CD8-positive, alpha-beta memory T cell (primary cell): ENCODE measurements around the gene B3GAT1. TPM values are rescaled to one million over a fixed set of nuclear protein-coding genes. Genes with fewer than 3 reads are reported as not detected.

Experiments used
- CTCF ChIA-PET: fragments of 350-600 bp; sonication (Branson Sonifier 250); formaldehyde crosslinking; loops from one replicate; lab custom pipeline; 2021; ENCODE audit warnings: antibody characterized with exemption; lab: Charles Lee
- POLR2A ChIA-PET: fragments of 350-600 bp; sonication (Branson Sonifier 250); formaldehyde crosslinking; loops from one replicate; lab custom pipeline; 2021; ENCODE audit warnings: antibody characterized with exemption; lab: Charles Lee
- DNase-seq, 5 donors: peaks; one replicate each; pipeline versions ENCODE4 v3.0.0 to v3.0.0-alpha.2; 2020 to 2022; ENCODE audit warnings: mixed read lengths in 1 of 5
- H3K27ac ChIP-seq: one replicate; pipeline ENCODE4 v1.7.0; 2013; ENCODE audit warnings: low read depth, mild to moderate bottlenecking, low read length, moderate library complexity
- H3K27me3 ChIP-seq: 2 replicates; pipeline ENCODE4 v1.7.0; 2013; ENCODE audit warnings: low read length, mild to moderate bottlenecking; ENCODE audit not compliant: insufficient read depth, poor library complexity, severe bottlenecking
- H3K36me3 ChIP-seq: 2 replicates; pipeline ENCODE4 v1.7.0; 2013; ENCODE audit warnings: mild to moderate bottlenecking, low read length, moderate library complexity; ENCODE audit not compliant: insufficient read depth
- H3K4me1 ChIP-seq: 2 replicates; pipeline ENCODE4 v1.7.0; 2013; ENCODE audit warnings: mild to moderate bottlenecking, low read length, moderate library complexity; ENCODE audit not compliant: insufficient read depth
- H3K4me3 ChIP-seq: 2 replicates; pipeline ENCODE4 v1.7.0; 2013; ENCODE audit warnings: mild to moderate bottlenecking, low read length
- H3K9me3 ChIP-seq: 2 replicates; pipeline ENCODE4 v1.7.0; 2013; ENCODE audit warnings: mild to moderate bottlenecking, low read length
- H3K27ac Mint-ChIP-seq, 8 donors: one replicate each; pipeline ENCODE4 v1.8.0; 2020 to 2021; ENCODE audit warnings: mixed read lengths in 8 of 8, mild to moderate bottlenecking in 6 of 8, inconsistent platforms in 3 of 8, moderate library complexity in 3 of 8
- H3K27me3 Mint-ChIP-seq, 2 donors: one replicate each; pipeline ENCODE4 v1.8.0; 2020 to 2021; ENCODE audit warnings: mixed read lengths in 2 of 2, mild to moderate bottlenecking in 1 of 2, moderate library complexity in 1 of 2
- H3K36me3 Mint-ChIP-seq, 3 donors: one replicate each; pipeline ENCODE4 v1.8.0; 2020 to 2021; ENCODE audit warnings: mixed read lengths in 3 of 3, inconsistent platforms in 1 of 3, mild to moderate bottlenecking in 1 of 3
- H3K4me1 Mint-ChIP-seq, 3 donors: one replicate each; pipeline ENCODE4 v1.8.0; 2020 to 2021; ENCODE audit warnings: mixed read lengths in 3 of 3, inconsistent platforms in 1 of 3, mild to moderate bottlenecking in 1 of 3
- H3K4me3 Mint-ChIP-seq, 7 donors: one replicate each; pipeline ENCODE4 v1.8.0; 2020 to 2021; ENCODE audit warnings: mixed read lengths in 7 of 7, mild to moderate bottlenecking in 6 of 7, moderate library complexity in 4 of 7, inconsistent platforms in 2 of 7
- H3K9me3 Mint-ChIP-seq, 5 donors: one replicate each; pipeline ENCODE4 v1.8.0; 2020 to 2022; ENCODE audit warnings: mixed read lengths in 5 of 5, mild to moderate bottlenecking in 3 of 5, moderate library complexity in 2 of 5, inconsistent platforms in 1 of 5
- polyA plus RNA-seq: library from polyadenylated mRNA; unstranded; fragments of 300-500 nt; fragmentation: Illumina TruSeq; gene quantifications from one replicate; pipeline ENCODE4 v1.2.3, GENCODE V29; 2021
- total RNA-seq, 2 experiments: library from RNA; stranded (reverse); gene quantifications; one replicate each; pipeline ENCODE4 v1.2.3, GENCODE V29; 2021

Gene B3GAT1
- total and polyA plus RNA-seq, 3 experiments from 2014 or later: 0.07 to 0.44 (median 0.35) TPM

DNA sequence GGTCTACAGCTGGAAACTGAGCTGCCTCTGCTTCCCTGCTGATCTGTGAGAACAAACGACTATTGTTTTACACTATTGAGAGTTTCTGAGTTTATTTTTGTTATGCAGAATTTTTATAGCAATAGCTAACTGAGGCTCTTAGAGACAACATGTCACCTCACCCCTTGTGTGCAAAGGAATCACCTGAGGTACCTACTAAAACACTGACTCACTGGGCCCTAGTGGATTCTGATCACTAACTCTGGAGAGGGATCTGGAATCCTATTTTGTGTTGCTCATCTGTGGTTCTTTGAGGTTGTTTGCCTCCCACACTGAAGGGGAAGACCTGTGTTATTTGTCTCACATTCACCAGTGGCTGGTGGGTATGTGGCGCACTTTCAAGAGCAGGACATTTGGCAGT, 13.4 kb upstream of the B3GAT1 start:
- no peak overlapping the region for H3K4me3 Mint-ChIP-seq
- no peak for DNase-seq
- H3K27ac Mint-ChIP-seq: no peak overlapping the region
- no peaks in the 10 kb centered on the region for H3K27me3 ChIP-seq
- H3K4me1 ChIP-seq: no peaks in the 10 kb centered on the region
- H3K27ac ChIP-seq: no peak overlapping the region
- no peaks in the 10 kb centered on the region for H3K36me3 Mint-ChIP-seq
- H3K36me3 ChIP-seq: no peaks in the 10 kb centered on the region
- peaks cover 4 to 25% of the 10 kb centered on the region in 2 donors for H3K27me3 Mint-ChIP-seq
- POLR2A ChIA-PET: no interaction called here
- H3K9me3 ChIP-seq: no peaks in the 10 kb centered on the region
- CTCF ChIA-PET: interaction anchor here (1.0 kb wide), 1 partner anchor 9 kb away, joined by 3 read pairs; no protein-coding TSS in a partner anchor
- no peaks in the 10 kb centered on the region for H3K4me1 Mint-ChIP-seq
- H3K4me3 ChIP-seq: no peak overlapping the region
- no peaks in the 10 kb centered on the region for H3K9me3 Mint-ChIP-seq

DNA sequence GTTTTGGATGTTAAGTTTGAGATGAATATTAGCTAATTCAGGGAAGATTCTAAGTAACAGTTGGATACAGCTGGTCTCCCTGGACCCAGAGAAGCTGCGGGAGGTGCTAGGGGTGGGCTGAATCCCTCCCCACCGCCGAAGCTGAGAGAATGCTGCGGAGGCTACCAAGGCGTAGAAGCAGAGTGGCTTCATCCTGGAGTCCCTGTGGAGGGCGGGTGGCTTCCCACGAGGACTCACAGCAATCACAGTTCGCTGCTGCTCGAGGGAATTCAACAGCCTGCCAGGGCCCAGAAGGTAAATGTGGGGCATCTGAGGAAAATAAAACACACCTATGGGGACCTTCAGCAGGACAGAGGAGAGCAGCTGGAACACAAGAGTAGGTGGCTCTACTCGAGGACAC, 11.1 kb upstream of the B3GAT1 start:
- Mint-ChIP-seq H3K27ac (peak overlapping the region in 1 of 8 donors; percentile 72), H3K9me3 (no peaks in the 10 kb centered on the region), H3K4me1 (no peaks in the 10 kb centered on the region), H3K36me3 (no peaks in the 10 kb centered on the region), H3K4me3 (no peak overlapping the region), H3K27me3 (peaks cover 0 to 14% of the 10 kb centered on the region in 2 donors)
- no peaks in the 10 kb centered on the region for H3K4me1 ChIP-seq
- H3K4me3 ChIP-seq: no peak overlapping the region
- ChIA-PET CTCF (no interaction called here), POLR2A (no interaction called here)
- no peaks in the 10 kb centered on the region for H3K36me3 ChIP-seq
- H3K27me3 ChIP-seq: no peaks in the 10 kb centered on the region
- no peak overlapping the region for H3K27ac ChIP-seq
- no peak for DNase-seq
- H3K9me3 ChIP-seq: no peaks in the 10 kb centered on the region

DNA sequence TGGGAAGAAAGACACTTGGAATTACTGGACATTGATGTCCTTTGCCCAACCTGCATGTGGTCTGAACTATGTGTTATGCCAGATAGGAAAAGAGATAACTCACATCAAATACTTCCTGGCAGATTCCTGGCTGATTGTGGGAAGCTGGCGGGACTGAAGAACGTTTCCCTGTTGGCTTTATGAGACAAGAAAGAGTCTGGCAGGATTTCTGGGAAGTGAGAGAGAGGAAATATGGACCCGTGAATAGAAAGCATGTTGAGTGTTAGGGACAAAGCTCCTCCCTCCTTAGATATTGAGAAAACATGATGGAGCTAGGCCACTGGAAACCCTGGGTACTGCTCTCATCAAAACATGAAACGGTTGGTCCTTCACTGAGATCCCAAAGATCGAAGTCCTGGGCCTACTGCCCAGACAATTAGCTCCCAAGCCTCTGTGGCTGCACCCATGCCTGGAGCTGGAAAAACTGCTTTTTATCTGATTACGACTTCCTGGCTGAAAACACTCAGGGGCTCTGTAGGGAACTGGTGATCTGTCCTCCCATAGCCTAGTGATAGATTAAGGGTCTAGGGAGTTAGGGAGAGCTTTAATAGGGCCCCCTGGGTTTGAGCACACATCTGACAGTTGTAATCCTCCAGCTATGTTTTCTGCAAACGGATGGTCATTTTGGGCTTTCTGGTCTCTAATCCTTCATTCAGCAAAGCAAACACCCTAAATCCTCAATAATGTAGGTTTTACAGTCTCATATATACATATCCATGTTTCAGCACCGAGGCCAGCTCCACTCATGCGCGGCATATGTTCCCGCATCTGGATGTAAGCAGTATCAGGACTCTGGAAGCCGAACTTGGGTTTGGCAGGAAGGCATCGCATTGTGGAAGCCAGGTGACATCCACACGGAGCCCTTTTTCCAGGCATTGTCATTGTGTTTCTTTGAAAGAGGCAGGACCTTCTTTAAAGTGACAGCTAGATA, 6.1 kb upstream of the B3GAT1 start:
- H3K27me3 ChIP-seq: no peaks in the 10 kb centered on the region
- H3K9me3 ChIP-seq: no peaks in the 10 kb centered on the region
- H3K27ac ChIP-seq: no peak overlapping the region
- H3K36me3 ChIP-seq: no peaks in the 10 kb centered on the region
- DNase-seq: no peak
- ChIA-PET POLR2A (no interaction called here), CTCF (no interaction called here)
- Mint-ChIP-seq H3K9me3 (no peaks in the 10 kb centered on the region), H3K4me3 (no peak overlapping the region), H3K36me3 (no peaks in the 10 kb centered on the region), H3K27me3 (peaks cover 27 to 40% of the 10 kb centered on the region in 2 donors), H3K4me1 (peaks cover 6 to 8% (median 8%) of the 10 kb centered on the region in 3 donors), H3K27ac (no peak overlapping the region)
- no peaks in the 10 kb centered on the region for H3K4me1 ChIP-seq
- no peak overlapping the region for H3K4me3 ChIP-seq

DNA sequence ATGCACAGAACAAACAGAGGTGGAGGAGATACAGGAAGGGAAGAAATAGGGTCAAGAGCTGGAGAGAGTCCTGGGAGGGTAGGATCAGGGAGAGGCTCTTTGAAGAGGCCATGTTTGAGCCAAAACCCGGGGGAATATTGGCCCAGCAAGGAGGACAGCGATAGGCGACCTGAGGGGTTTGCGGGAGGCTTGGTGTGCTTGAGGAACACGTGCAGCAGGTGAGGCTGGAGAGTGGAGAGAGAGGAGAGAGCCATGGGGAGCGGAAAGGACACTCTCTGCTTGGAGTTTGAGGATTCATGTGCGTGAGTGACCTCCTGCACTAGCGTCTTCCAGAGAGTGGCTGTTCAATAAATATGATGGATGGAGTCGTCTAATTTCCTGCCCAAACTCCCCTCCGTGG, 4.7 kb upstream of the B3GAT1 start:
- Mint-ChIP-seq H3K27me3 (peaks cover 29 to 37% of the 10 kb centered on the region in 2 donors), H3K4me1 (peaks cover 8 to 11% (median 10%) of the 10 kb centered on the region in 3 donors), H3K27ac (peak overlapping the region in 1 of 8 donors; percentile 58), H3K4me3 (no peak overlapping the region), H3K36me3 (no peaks in the 10 kb centered on the region), H3K9me3 (no peaks in the 10 kb centered on the region)
- no peaks in the 10 kb centered on the region for H3K27me3 ChIP-seq
- no peak overlapping the region for H3K27ac ChIP-seq
- no peak for DNase-seq
- no peak overlapping the region for H3K4me3 ChIP-seq
- no peaks in the 10 kb centered on the region for H3K36me3 ChIP-seq
- ChIA-PET CTCF (interaction anchor here (0.8 kb wide), 1 partner anchor 9 kb away, joined by 3 read pairs; no protein-coding TSS in a partner anchor), POLR2A (no interaction called here)
- no peaks in the 10 kb centered on the region for H3K4me1 ChIP-seq
- no peaks in the 10 kb centered on the region for H3K9me3 ChIP-seq

DNA sequence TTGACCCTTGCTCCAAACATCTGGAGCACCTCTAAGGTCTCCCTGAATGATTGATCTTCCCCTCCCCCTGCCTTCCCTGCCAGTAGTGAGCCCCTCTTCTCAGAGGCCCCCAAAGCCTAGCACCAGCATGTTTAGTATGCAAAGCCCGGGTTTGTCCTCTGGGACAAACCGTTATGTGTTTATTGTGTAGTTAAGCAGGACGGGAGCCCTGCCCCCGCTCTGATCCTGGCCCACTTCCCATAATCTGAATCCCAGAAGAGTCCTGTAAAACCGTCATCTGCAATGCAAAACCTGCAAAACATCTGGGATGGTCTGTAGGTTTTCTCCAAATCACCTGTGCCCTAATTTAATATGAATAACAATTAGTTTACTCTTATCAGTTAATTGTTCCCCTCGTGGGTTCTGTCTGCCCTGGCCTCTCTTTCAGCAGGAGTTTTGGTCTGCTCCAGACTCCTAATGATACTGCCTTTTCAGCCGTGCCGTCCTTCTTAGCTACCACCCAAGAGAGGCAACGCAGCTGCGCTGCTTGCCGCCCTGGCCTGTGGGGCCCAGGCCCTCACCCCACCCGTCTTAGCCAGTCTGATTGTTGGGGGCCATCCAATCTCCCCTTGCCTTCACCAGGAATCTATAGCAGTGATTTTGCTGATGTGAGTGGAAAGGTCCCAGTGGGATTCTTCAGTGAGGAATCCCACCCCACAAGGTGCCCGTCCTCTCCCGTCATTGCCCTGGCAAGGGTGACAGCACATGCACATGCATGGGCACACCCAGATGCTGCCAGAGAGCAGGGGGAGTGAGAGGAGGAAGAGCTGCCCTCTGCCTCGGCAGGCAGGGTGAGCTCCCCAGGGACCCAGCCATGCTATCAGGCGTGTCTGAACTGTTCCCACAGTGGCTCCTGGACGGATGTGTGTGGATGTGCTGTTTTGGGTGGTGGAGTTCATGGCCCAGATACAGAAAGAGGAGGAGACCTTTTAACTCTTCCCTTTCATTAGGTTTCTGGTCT, 3.0 kb upstream of the B3GAT1 start:
- H3K27me3 Mint-ChIP-seq: peaks cover 41 to 47% of the 10 kb centered on the region in 2 donors

DNA sequence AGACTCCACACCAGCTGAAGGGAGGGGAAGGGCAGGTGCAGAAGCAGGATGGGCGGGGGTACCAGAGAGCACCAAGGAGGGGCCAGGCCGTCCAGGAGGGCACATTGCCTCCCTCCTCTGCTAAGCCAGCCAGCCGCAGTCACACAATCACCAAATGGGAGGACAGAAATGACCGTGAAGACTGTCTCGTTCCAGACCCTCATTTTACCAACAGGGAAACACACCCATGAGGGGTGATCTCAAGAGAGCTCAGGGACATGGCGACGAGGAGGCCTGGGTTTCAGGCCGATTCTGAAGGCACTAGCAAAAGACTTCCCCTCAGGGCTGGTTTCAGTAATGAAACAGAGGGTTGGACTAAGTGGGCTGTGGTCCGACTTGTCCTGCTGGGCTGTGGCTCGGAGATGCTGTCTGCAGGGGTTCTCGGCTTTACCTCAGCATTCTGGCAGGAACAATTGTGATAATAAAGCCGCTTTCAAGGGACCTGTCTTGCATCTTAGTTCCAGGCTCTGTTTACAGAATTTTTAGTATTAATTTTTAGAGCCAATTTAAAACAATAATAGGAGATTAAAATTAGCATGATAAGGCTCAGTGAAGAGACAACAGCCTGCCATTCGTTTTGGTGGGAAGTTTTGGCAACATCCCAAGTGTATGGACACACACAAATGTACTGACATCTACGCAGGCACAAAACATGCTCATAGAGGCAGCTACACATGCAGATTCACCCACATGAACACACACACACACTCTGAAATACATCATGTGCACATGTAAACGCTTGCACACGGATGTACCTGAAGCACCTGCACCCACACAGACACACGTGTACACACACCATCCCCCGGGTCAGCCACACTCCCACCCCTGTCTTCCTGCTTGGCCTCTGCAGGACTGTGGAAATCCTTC, 2.0 kb upstream of the B3GAT1 start:
- Mint-ChIP-seq H3K27me3 (peaks cover 46 to 55% of the 10 kb centered on the region in 2 donors), H3K9me3 (no peaks in the 10 kb centered on the region), H3K27ac (peak overlapping the region in 1 of 8 donors; percentile 20), H3K4me3 (peak overlapping the region; percentile 51 to 78 (median 64)), H3K36me3 (no peaks in the 10 kb centered on the region), H3K4me1 (peaks cover 18 to 26% (median 23%) of the 10 kb centered on the region in 3 donors)
- H3K27me3 ChIP-seq: peaks cover 20% of the 10 kb centered on the region
- H3K36me3 ChIP-seq: no peaks in the 10 kb centered on the region
- POLR2A ChIA-PET: no interaction called here
- no peaks in the 10 kb centered on the region for H3K9me3 ChIP-seq
- no peak overlapping the region for H3K27ac ChIP-seq
- CTCF ChIA-PET: no interaction called here
- no peak for DNase-seq
- peaks cover 15% of the 10 kb centered on the region for H3K4me1 ChIP-seq
- no peak overlapping the region for H3K4me3 ChIP-seq

More for the DNA sequence above, 3.0 kb upstream of the B3GAT1 start:
- Mint-ChIP-seq H3K9me3 (no peaks in the 10 kb centered on the region), H3K4me1 (peaks cover 18 to 24% (median 20%) of the 10 kb centered on the region in 3 donors), H3K36me3 (no peaks in the 10 kb centered on the region), H3K27ac (no peak overlapping the region), H3K4me3 (peak overlapping the region in 2 of 7 donors; percentile 1 to 61)
- DNase-seq: no peak
- Histone ChIP-seq H3K9me3 (no peaks in the 10 kb centered on the region), H3K36me3 (no peaks in the 10 kb centered on the region), H3K27ac (no peak overlapping the region), H3K4me3 (no peak overlapping the region), H3K27me3 (peaks cover 13% of the 10 kb centered on the region), H3K4me1 (peaks cover 13% of the 10 kb centered on the region)
- ChIA-PET POLR2A (no interaction called here), CTCF (no interaction called here)
